Mucosa of gallbladder (tissue), 1 donor: ENCODE results near the gene MARK2. TPM values are rescaled to one million over a fixed set of nuclear protein-coding genes. Genes with fewer than 3 reads are reported as not detected.

Experiments used
- DNase-seq: peaks from one replicate; pipeline ENCODE4 v3.0.0-alpha.2; 2020; ENCODE audit warnings: low spot score
- total RNA-seq: library from RNA; stranded (reverse); gene quantifications from one replicate; pipeline ENCODE4 v1.2.1, GENCODE V29; 2021
- donor health status: DM: no; HTN: no; CAD: no.

MARK2 gene
- total RNA-seq, 1 donor from 2014 or later = 65.0 TPM

- DNase-seq = no peak
Observed at GRCh38 chr11:63909591-63910506, 70.9 kb downstream of the MARK2 start.

GRCh38 chr11:63910675-63911074 is 71.8 kb downstream of the MARK2 start:
- no peak for DNase-seq

- DNase-seq = no peak
Observed at GRCh38 chr11:63911440-63911839, 72.5 kb downstream of the MARK2 start.

GRCh38 chr11:63911876-63912275 is 73.0 kb downstream of the MARK2 start:
- DNase-seq = no peak

GRCh38 chr11:63912678-63913077 is 73.8 kb downstream of the MARK2 start:
- no peak for DNase-seq

GRCh38 chr11:63913866-63914830 is 75.2 kb downstream of the MARK2 start:
- no peak for DNase-seq

GRCh38 chr11:63914896-63915691 is 76.2 kb downstream of the MARK2 start:
- no peak for DNase-seq

GRCh38 chr11:63915961-63916836 is 77.3 kb downstream of the MARK2 start:
- DNase-seq = no peak

GRCh38 chr11:63916837-63917691 is 78.2 kb downstream of the MARK2 start, which contains the start of gene RCOR2:
RCOR2 (minus strand) TSS chr11:63917164; CDS start chr11:63916456, 708 bp downstream.
- DNase-seq = peak; percentile 75

GRCh38 chr11:63917692-63918506 is 79.0 kb downstream of the MARK2 start:
- peak; percentile 31 for DNase-seq

- DNase-seq = no peak
Observed at GRCh38 chr11:63918507-63919191, 79.7 kb downstream of the MARK2 start.

GRCh38 chr11:63919267-63920125 is 80.6 kb downstream of the MARK2 start:
- no peak for DNase-seq

- peak; percentile 86 for DNase-seq
Observed at GRCh38 chr11:63920126-63920938, 81.4 kb downstream of the MARK2 start.

GRCh38 chr11:63920939-63921417 is 82.1 kb downstream of the MARK2 start:
- no peak for DNase-seq

GRCh38 chr11:63922673-63923192 is 83.8 kb downstream of the MARK2 start:
- DNase-seq = no peak

GRCh38 chr11:63923319-63923718 is 84.4 kb downstream of the MARK2 start:
- DNase-seq = no peak
